Keratinocyte (primary cell): ENCODE measurements around the gene SNX21. TPM values are rescaled to one million over a fixed set of nuclear protein-coding genes. Genes with fewer than 3 reads are reported as not detected.

Source experiments
- DNase-seq: peaks from one replicate; pipeline ENCODE4 v3.0.0-alpha.2; 2011; ENCODE audit warnings: low read depth, missing footprints, low spot score
- FAIRE-seq: peaks from 2 replicates; lab custom pipeline; 2011; peaks lifted over from hg19 to GRCh38; lab: Jason Lieb, UNC
- H2AFZ ChIP-seq: 2 replicates; pipeline ENCODE4 v1.6.0; 2012; ENCODE audit warnings: low read length, control low read depth, inconsistent platforms; ENCODE audit not compliant: control insufficient read depth
- H3K27ac ChIP-seq: 2 replicates; pipeline ENCODE4 v1.5.1; 2011; ENCODE audit warnings: low read length; ENCODE audit not compliant: control insufficient read depth, insufficient read depth
- H3K27me3 ChIP-seq: 3 replicates; pipeline ENCODE4 v1.6.0; 2011; ENCODE audit warnings: low read length; ENCODE audit not compliant: control insufficient read depth, insufficient read depth; ENCODE audit errors: extremely low read depth
- H3K36me3 ChIP-seq, 2 experiments: 2 replicates in 1 of 2; 3 replicates in 1 of 2; pipeline ENCODE4 v1.5.1; 2011; ENCODE audit warnings: low read length in 2 of 2, mild to moderate bottlenecking in 1 of 2; ENCODE audit not compliant: control insufficient read depth in 2 of 2, insufficient read depth in 2 of 2; ENCODE audit errors: extremely low read depth in 1 of 2
- H3K4me1 ChIP-seq: 3 replicates; pipeline ENCODE4 v1.5.1; 2011; ENCODE audit warnings: low read length; ENCODE audit not compliant: control insufficient read depth, insufficient read depth; ENCODE audit errors: extremely low read depth
- H3K4me2 ChIP-seq: 3 replicates; pipeline ENCODE4 v1.6.0; 2011; ENCODE audit warnings: low read depth, low read length; ENCODE audit not compliant: control insufficient read depth, insufficient read depth; ENCODE audit errors: extremely low read depth
- H3K4me3 ChIP-seq, 3 experiments: fragments of 200-600 bp in 1 of 3; sonication (generic) in 1 of 3; 2 replicates in 2 of 3; 3 replicates in 1 of 3; pipeline ENCODE4 v1.5.1; 2011 to 2016; ENCODE audit warnings: low read length in 3 of 3, mild to moderate bottlenecking in 3 of 3, control low read depth in 2 of 3, inconsistent platforms in 1 of 3, low read depth in 1 of 3, mixed read lengths in 1 of 3, mixed run types in 1 of 3, moderate library complexity in 1 of 3; ENCODE audit not compliant: control insufficient read depth in 2 of 3, insufficient read depth in 2 of 3; ENCODE audit errors: extremely low read depth in 1 of 3
- H3K79me2 ChIP-seq: 2 replicates; pipeline ENCODE4 v1.6.0; 2012; ENCODE audit warnings: low read length; ENCODE audit not compliant: control insufficient read depth, insufficient read depth
- H3K9ac ChIP-seq: 3 replicates; pipeline ENCODE4 v1.6.0; 2011; ENCODE audit warnings: low read length; ENCODE audit not compliant: control insufficient read depth, insufficient read depth; ENCODE audit errors: extremely low read depth
- H3K9me1 ChIP-seq: 3 replicates; pipeline ENCODE4 v1.6.0; 2011; ENCODE audit warnings: low read length; ENCODE audit not compliant: control insufficient read depth, insufficient read depth; ENCODE audit errors: extremely low read depth
- H3K9me3 ChIP-seq: 2 replicates; pipeline ENCODE4 v1.5.1; 2012; ENCODE audit warnings: low read depth, low read length; ENCODE audit not compliant: control insufficient read depth
- H4K20me1 ChIP-seq: 3 replicates; pipeline ENCODE4 v1.6.0; 2011; ENCODE audit warnings: low read length; ENCODE audit not compliant: control insufficient read depth, insufficient read depth; ENCODE audit errors: extremely low read depth
- CTCF ChIP-seq, 3 experiments: IDR thresholded peaks in 1 of 3; conservative IDR thresholded peaks in 1 of 3; optimal IDR thresholded peaks in 1 of 3; 2 replicates in 2 of 3; 3 replicates in 1 of 3; pipeline versions ENCODE3 to v1.5.1; 2011; ENCODE audit warnings: low read length in 3 of 3, mild to moderate bottlenecking in 3 of 3, moderate library complexity in 2 of 3, control low read depth in 1 of 3, inconsistent platforms in 1 of 3; ENCODE audit not compliant: insufficient read depth in 2 of 3; ENCODE audit errors: extremely low read depth in 1 of 3
- EZH2 ChIP-seq: IDR thresholded peaks from one replicate; pipeline ENCODE4 v1.6.1; 2012; ENCODE audit warnings: inconsistent platforms, mild to moderate bottlenecking, low read length, moderate library complexity
- dilution Hi-C: fragments of 300-500 bp; cut with MboI; formaldehyde crosslinking; loops from one replicate; pipeline ENCODE4 v1.7.0; 2020; ENCODE audit warnings: low sequenced_read_pairs; ENCODE audit not compliant: extremely low pct_ligation_motif_present
- polyA plus RNA-seq, 5 experiments: library from polyadenylated mRNA; depleted of rRNA in 3 of 5; stranded (reverse) in 3 of 5; stranded (forward) in 1 of 5; unstranded in 1 of 5; fragments of >200 nt; gene quantifications; 1 replicate in 1 of 5; 2 replicates in 3 of 5; 3 replicates in 1 of 5; pipeline versions ENCODE4 v1.2.1 to v1.2.3, GENCODE V29; 2011 to 2012; ENCODE audit warnings: missing spikeins in 2 of 5, low read depth in 1 of 5, low replicate concordance in 1 of 5

SNX21 gene
- polyA plus RNA-seq, 1 donor (not counting 4 experiments of a cell fraction or from before 2014, with no cell fraction given) = 5.2 TPM

DNA sequence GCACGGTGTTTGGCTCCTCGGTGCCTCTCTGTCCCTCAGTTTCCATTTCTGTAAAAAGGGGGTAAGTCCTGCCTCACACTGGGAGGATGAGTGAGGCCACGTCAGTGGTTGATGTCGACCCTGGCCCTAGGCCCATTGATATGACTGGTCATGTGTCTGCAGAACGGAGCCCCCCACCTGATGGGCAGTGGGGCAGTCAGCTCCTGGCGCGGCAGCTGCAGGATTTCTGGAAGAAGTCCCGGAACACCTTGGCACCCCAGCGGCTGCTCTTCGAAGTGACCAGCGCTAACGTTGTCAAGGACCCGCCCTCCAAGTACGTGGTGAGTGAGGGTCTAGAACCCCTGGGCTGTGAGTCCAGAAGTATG lies 1.2 kb downstream of the SNX21 start:
- Histone ChIP-seq H3K27ac (no peak overlapping the region), H3K4me2 (peak overlapping the region; percentile 86), H4K20me1 (no peaks in the 10 kb centered on the region), H3K9me1 (peaks cover 2% of the 10 kb centered on the region), H3K4me3 (peak overlapping the region in 2 of 3 experiments; percentile 61 to 85), H3K9me3 (no peaks in the 10 kb centered on the region), H2AFZ (no peak overlapping the region), H3K27me3 (no peaks in the 10 kb centered on the region), H3K9ac (no peak overlapping the region), H3K36me3 (no peaks in the 10 kb centered on the region), H3K4me1 (peaks cover 24% of the 10 kb centered on the region), H3K79me2 (no peaks in the 10 kb centered on the region)
- dilution Hi-C loops = no loop called here
- TF ChIP-seq CTCF (optimal IDR thresholded peaks at IDR 0.05 in 1 of 3, IDR thresholded peaks at IDR 0.05 in 1 of 3, conservative IDR thresholded peaks at IDR 0.05 in 1 of 3; ENCODE audit: extremely low read depth in 1 of 3, insufficient read depth in 2 of 3, low read length in 3 of 3) (no peak), EZH2 (no peak)
- FAIRE-seq = no peak
- DNase-seq = no peak

DNA sequence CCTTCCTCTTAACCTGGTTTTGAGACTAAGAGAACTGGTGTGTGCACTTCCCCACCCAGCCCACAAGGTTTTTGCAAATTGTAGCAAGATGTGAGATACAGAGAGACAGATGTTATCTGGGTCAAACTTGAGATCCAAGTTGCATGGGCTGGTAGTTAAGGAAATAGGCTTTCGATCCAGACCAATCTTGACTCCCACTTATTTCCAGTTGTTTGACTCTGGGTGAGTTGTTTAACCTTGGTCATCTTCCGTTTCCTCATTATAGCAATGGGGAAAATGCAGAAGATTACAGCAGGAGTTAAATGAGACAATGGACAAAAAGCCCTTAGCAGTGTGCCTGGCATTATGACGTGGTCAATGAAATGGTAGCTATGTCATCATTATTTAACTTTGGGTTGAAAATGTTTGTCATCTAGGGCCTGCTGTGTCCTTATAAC lies 1.7 kb downstream of the SNX21 start:
- Histone ChIP-seq H3K9me3 (no peaks in the 10 kb centered on the region), H3K27ac (no peak overlapping the region), H3K4me1 (peaks cover 24% of the 10 kb centered on the region), H3K9me1 (peaks cover 2% of the 10 kb centered on the region), H3K79me2 (no peaks in the 10 kb centered on the region), H3K4me2 (peak overlapping the region; percentile 86), H3K4me3 (no peak overlapping the region), H3K27me3 (no peaks in the 10 kb centered on the region), H3K36me3 (no peaks in the 10 kb centered on the region), H3K9ac (no peak overlapping the region), H4K20me1 (no peaks in the 10 kb centered on the region), H2AFZ (no peak overlapping the region)
- no peak for FAIRE-seq
- peak in 1 of 3 experiments; percentile 15 for TF ChIP-seq CTCF (optimal IDR thresholded peaks at IDR 0.05 in 1 of 3, IDR thresholded peaks at IDR 0.05 in 1 of 3, conservative IDR thresholded peaks at IDR 0.05 in 1 of 3; ENCODE audit: extremely low read depth in 1 of 3, insufficient read depth in 2 of 3, low read length in 3 of 3)
- TF ChIP-seq EZH2 = no peak
- DNase-seq = no peak
- dilution Hi-C loops = no loop called here
